ENCODE measurements around the gene NES. TPM values are rescaled to one million over a fixed set of nuclear protein-coding genes. Genes with fewer than 3 reads are reported as not detected.

Gene NES
- total RNA-seq, 1 donor from 2014 or later = 276 TPM

- DNase-seq (ENCODE audit: extremely low read depth, low read depth, low spot score) = no peak
Measured at GRCh38 chr1:156684227-156684782, 7.1 kb upstream of the NES start.

- DNase-seq (ENCODE audit: extremely low read depth, low read depth, low spot score) = no peak
Measured at GRCh38 chr1:156682166-156682890, 5.1 kb upstream of the NES start.

GRCh38 chr1:156681196-156681960, 4.2 kb upstream of the NES start:
- DNase-seq (ENCODE audit: extremely low read depth, low read depth, low spot score) = no peak

- DNase-seq (ENCODE audit: extremely low read depth, low read depth, low spot score) = no peak
Measured at GRCh38 chr1:156680056-156680455, 2.8 kb upstream of the NES start.

- peak; percentile 62 for DNase-seq (ENCODE audit: extremely low read depth, low read depth, low spot score)
Measured at GRCh38 chr1:156677616-156678596, 699 bp upstream of the NES start.

- no peak for DNase-seq (ENCODE audit: extremely low read depth, low read depth, low spot score)
Measured at GRCh38 chr1:156676114-156676819, 940 bp downstream of the NES start.

GRCh38 chr1:156675210-156676113, 1.7 kb downstream of the NES start:
- no peak for DNase-seq (ENCODE audit: extremely low read depth, low read depth, low spot score)

GRCh38 chr1:156673387-156674121, 3.7 kb downstream of the NES start:
- no peak for DNase-seq (ENCODE audit: extremely low read depth, low read depth, low spot score)

GRCh38 chr1:156671804-156672203, 5.4 kb downstream of the NES start:
- no peak for DNase-seq (ENCODE audit: extremely low read depth, low read depth, low spot score)

GRCh38 chr1:156670791-156671190, 6.4 kb downstream of the NES start:
- DNase-seq (ENCODE audit: extremely low read depth, low read depth, low spot score) = no peak

- no peak for DNase-seq (ENCODE audit: extremely low read depth, low read depth, low spot score)
Measured at GRCh38 chr1:156670359-156670758, 6.8 kb downstream of the NES start.

GRCh38 chr1:156669794-156670193, 7.4 kb downstream of the NES start:
- no peak for DNase-seq (ENCODE audit: extremely low read depth, low read depth, low spot score)

GRCh38 chr1:156668801-156669637, 8.2 kb downstream of the NES start:
- no peak for DNase-seq (ENCODE audit: extremely low read depth, low read depth, low spot score)

GRCh38 chr1:156667968-156668709, 9.1 kb downstream of the NES start:
- no peak for DNase-seq (ENCODE audit: extremely low read depth, low read depth, low spot score)

- DNase-seq (ENCODE audit: extremely low read depth, low read depth, low spot score) = no peak
Measured at GRCh38 chr1:156667610-156667967, 9.6 kb downstream of the NES start.

- no peak for DNase-seq (ENCODE audit: extremely low read depth, low read depth, low spot score)
Measured at GRCh38 chr1:156666862-156667609, 10.2 kb downstream of the NES start.

Data from glomerular endothelial cell (primary cell).